GM21515 (cell line): ENCODE measurements around the gene RIT2.
A peak's percentile ranks its signal among the peaks of the same experiment; 100 is the strongest.

Experiments
- ATAC-seq: cut with Tn5 transposase; IDR thresholded peaks from one replicate; pipeline ENCODE4 v1.9.1; 2021; ENCODE audit not compliant: unreplicated experiment

RIT2 gene

GRCh38 chr18:42936289-42936688 lies 179.2 kb downstream of the RIT2 start:
- ATAC-seq, result peak; percentile 77

GRCh38 chr18:42931491-42931890 lies 184.0 kb downstream of the RIT2 start:
- ATAC-seq, result no peak

GRCh38 chr18:42929857-42930256 lies 185.6 kb downstream of the RIT2 start:
- ATAC-seq, result no peak

- no peak for ATAC-seq
These were observed 186.3 kb downstream of the RIT2 start for GRCh38 chr18:42929181-42929580.

GRCh38 chr18:42925036-42925435 lies 190.4 kb downstream of the RIT2 start:
- ATAC-seq, result no peak

GRCh38 chr18:42922363-42922762 lies 193.1 kb downstream of the RIT2 start:
- no peak for ATAC-seq

- ATAC-seq, result no peak
These were observed 194.2 kb downstream of the RIT2 start for GRCh38 chr18:42921226-42921737.

- ATAC-seq, result no peak
These were observed 194.9 kb downstream of the RIT2 start for GRCh38 chr18:42920621-42921020.

- no peak for ATAC-seq
These were observed 200.2 kb downstream of the RIT2 start for GRCh38 chr18:42915299-42915698.

- ATAC-seq, result no peak
These were observed 201.0 kb downstream of the RIT2 start for GRCh38 chr18:42914476-42914875.

GRCh38 chr18:42909095-42909494 lies 206.4 kb downstream of the RIT2 start:
- no peak for ATAC-seq

GRCh38 chr18:42906761-42907160 lies 208.7 kb downstream of the RIT2 start:
- no peak for ATAC-seq

GRCh38 chr18:42901161-42901560 lies 214.3 kb downstream of the RIT2 start:
- no peak for ATAC-seq

GRCh38 chr18:42893977-42894376 lies 221.5 kb downstream of the RIT2 start:
- ATAC-seq, result no peak

- no peak for ATAC-seq
These were observed 223.3 kb downstream of the RIT2 start for GRCh38 chr18:42892181-42892580.

GRCh38 chr18:42891705-42892104 lies 223.8 kb downstream of the RIT2 start:
- ATAC-seq, result no peak

- no peak for ATAC-seq
These were observed 232.3 kb downstream of the RIT2 start for GRCh38 chr18:42883169-42883568.

- no peak for ATAC-seq
These were observed 233.4 kb downstream of the RIT2 start for GRCh38 chr18:42882122-42882521.

GRCh38 chr18:42872838-42873237 lies 242.6 kb downstream of the RIT2 start:
- no peak for ATAC-seq

- no peak for ATAC-seq
These were observed 250.6 kb downstream of the RIT2 start for GRCh38 chr18:42864876-42865275.

- no peak for ATAC-seq
These were observed 254.2 kb downstream of the RIT2 start for GRCh38 chr18:42861271-42861670.

GRCh38 chr18:42860548-42860947 lies 254.9 kb downstream of the RIT2 start:
- no peak for ATAC-seq

- ATAC-seq, result no peak
These were observed 255.5 kb downstream of the RIT2 start for GRCh38 chr18:42860011-42860410.

GRCh38 chr18:42854558-42854957 lies 260.9 kb downstream of the RIT2 start:
- ATAC-seq, result no peak
